Activated naive CD8-positive, alpha-beta T cell treated with anti-CD3 and anti-CD28 coated beads, Interleukin-2, amount 10 ng/mL, durations not matched to agents 7 days and 5 days (primary cell): Measurements from ENCODE around the gene TADA1. TPM values are rescaled to one million over a fixed set of nuclear protein-coding genes. Genes with fewer than 3 reads are reported as not detected.

Experiments
- ATAC-seq: fragments of 150-1000 bp; cut with Tn5 transposase; one replicate; pipeline ENCODE4 v1.10.0; 2021; ENCODE audit warnings: low read depth, moderate library complexity
- POLR2A ChIA-PET: fragments of 350-600 bp; sonication (Branson Sonifier 250); formaldehyde crosslinking; loops from one replicate; lab custom pipeline; 2021; ENCODE audit warnings: antibody characterized with exemption; lab: Charles Lee
- DNase-seq: peaks from one replicate; pipeline ENCODE4 v3.0.0; 2021
- H3K27ac Mint-ChIP-seq: one replicate; pipeline ENCODE4 v1.8.0; 2022; ENCODE audit warnings: mild to moderate bottlenecking, mixed read lengths
- H3K27me3 Mint-ChIP-seq: one replicate; pipeline ENCODE4 v1.8.0; 2022; ENCODE audit warnings: mild to moderate bottlenecking, moderate library complexity, mixed read lengths
- H3K36me3 Mint-ChIP-seq: one replicate; pipeline ENCODE4 v1.8.0; 2021; ENCODE audit warnings: mild to moderate bottlenecking, mixed read lengths
- H3K4me1 Mint-ChIP-seq: one replicate; pipeline ENCODE4 v1.8.0; 2021; ENCODE audit warnings: mixed read lengths
- H3K4me3 Mint-ChIP-seq: one replicate; pipeline ENCODE4 v1.8.0; 2022; ENCODE audit warnings: mild to moderate bottlenecking, moderate library complexity, mixed read lengths
- H3K9me3 Mint-ChIP-seq: one replicate; pipeline ENCODE4 v1.8.0; 2021; ENCODE audit warnings: mixed read lengths
- total RNA-seq, 2 experiments: library from RNA; stranded (reverse); gene quantifications; one replicate each; pipeline ENCODE4 v1.2.3, GENCODE V29; 2021

Gene TADA1
- total RNA-seq, 2 experiments from 2014 or later = 14.4 to 15.3 TPM

DNA sequence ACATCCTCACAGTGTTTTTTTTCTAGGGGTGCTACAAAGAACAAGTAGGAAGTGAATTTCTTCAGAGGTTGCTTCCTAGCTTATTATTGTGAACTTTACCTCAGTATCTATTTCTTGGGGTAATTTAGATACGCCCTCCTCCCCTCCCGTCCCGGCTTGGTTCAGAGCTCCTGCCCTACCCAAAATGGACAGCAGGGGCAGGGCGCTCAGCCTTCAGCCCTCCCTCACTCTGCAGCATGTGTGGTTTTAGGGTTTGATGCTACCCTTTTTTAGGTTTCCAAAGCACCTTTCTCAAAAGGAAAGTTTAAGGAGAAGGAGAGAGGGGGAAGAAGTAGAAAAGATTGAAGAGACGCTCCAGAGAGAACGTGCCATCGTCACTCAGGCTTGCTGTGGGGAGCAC lies 53.7 kb downstream of the TADA1 start:
- peaks cover 3% of the 10 kb centered on the region for H3K27me3 Mint-ChIP-seq
- POLR2A ChIA-PET = no interaction called here
- H3K9me3 Mint-ChIP-seq = peaks cover 14% of the 10 kb centered on the region
- no peak for ATAC-seq
- no peak overlapping the region for H3K4me3 Mint-ChIP-seq
- H3K27ac Mint-ChIP-seq = no peak overlapping the region
- H3K4me1 Mint-ChIP-seq = no peaks in the 10 kb centered on the region
- DNase-seq = no peak
- peaks cover 2% of the 10 kb centered on the region for H3K36me3 Mint-ChIP-seq

GRCh38 chr1:166819974-166820373 lies 56.1 kb downstream of the TADA1 start:
- H3K9me3 Mint-ChIP-seq = peaks cover 14% of the 10 kb centered on the region
- POLR2A ChIA-PET = no interaction called here
- H3K4me3 Mint-ChIP-seq = no peak overlapping the region
- H3K27me3 Mint-ChIP-seq = peaks cover 3% of the 10 kb centered on the region
- peaks cover 2% of the 10 kb centered on the region for H3K36me3 Mint-ChIP-seq
- ATAC-seq (no peak), DNase-seq (no peak)
- H3K27ac Mint-ChIP-seq = no peak overlapping the region
- no peaks in the 10 kb centered on the region for H3K4me1 Mint-ChIP-seq

GRCh38 chr1:166814611-166815010 lies 61.5 kb downstream of the TADA1 start:
- Mint-ChIP-seq H3K4me1 (no peaks in the 10 kb centered on the region), H3K4me3 (no peak overlapping the region), H3K27me3 (peaks cover 9% of the 10 kb centered on the region), H3K27ac (no peak overlapping the region), H3K9me3 (peaks cover 3% of the 10 kb centered on the region), H3K36me3 (no peaks in the 10 kb centered on the region)
- POLR2A ChIA-PET = no interaction called here
- no peak for DNase-seq
- ATAC-seq = no peak

DNA sequence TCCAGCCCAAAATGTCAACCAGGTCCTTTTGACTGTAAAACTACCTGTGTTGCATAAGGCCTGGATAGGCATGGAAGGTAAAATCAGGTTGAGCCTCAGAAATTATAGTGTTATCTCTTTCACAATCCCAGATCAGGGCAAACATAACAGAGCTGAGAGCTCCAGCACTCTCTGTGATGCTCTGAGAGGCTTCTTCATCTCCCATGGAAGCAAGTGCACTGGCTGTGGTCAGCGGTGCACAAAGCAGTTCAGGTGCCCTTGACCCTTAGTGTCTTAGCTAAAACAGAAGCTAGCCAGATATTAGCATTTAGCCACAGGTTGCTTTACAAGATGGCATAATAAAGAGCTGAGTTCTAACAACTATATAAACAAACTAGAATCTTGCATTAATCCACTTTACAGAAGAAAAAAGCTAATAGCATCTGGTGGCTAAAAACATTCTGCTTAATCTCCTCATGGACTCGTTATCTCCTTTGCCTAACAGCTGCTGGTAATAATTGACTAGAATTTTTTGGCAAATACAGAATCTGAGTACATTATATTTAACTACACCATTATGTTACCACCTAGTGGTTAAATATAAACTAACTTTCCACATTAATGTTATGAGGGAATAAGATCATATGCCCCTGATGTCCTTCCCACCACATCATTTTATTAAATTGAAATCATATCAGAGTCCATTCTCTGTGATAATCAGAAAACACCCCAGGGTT lies 62.4 kb downstream of the TADA1 start:
- no peak overlapping the region for H3K27ac Mint-ChIP-seq
- peaks cover 7% of the 10 kb centered on the region for H3K27me3 Mint-ChIP-seq
- H3K4me1 Mint-ChIP-seq = no peaks in the 10 kb centered on the region
- POLR2A ChIA-PET = no interaction called here
- no peaks in the 10 kb centered on the region for H3K9me3 Mint-ChIP-seq
- H3K36me3 Mint-ChIP-seq = no peaks in the 10 kb centered on the region
- DNase-seq = no peak
- no peak overlapping the region for H3K4me3 Mint-ChIP-seq
- no peak for ATAC-seq

DNA sequence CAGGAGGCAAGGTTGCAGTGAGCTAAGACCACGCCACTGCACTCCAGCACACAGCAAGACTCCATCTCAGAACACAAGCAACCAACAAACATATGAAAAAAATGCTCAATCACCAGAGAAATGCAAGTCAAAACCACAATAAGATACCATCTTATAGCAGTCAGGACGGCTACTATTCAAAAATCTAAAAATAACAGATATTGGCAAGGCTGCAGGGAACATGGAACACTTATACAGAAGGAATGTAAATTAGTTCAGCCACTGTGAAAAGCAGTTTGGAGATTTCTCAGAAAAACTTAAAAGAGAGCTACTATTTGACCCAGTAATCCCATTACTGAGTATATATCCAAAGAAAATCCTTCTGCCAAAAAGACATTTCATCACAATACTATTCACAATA lies 64.4 kb downstream of the TADA1 start:
- ATAC-seq = no peak

GRCh38 chr1:166808952-166809351 lies 67.1 kb downstream of the TADA1 start:
- Mint-ChIP-seq H3K4me3 (no peak overlapping the region), H3K4me1 (no peaks in the 10 kb centered on the region), H3K9me3 (no peaks in the 10 kb centered on the region), H3K27me3 (peaks cover 5% of the 10 kb centered on the region), H3K27ac (no peak overlapping the region), H3K36me3 (no peaks in the 10 kb centered on the region)
- no peak for ATAC-seq
- POLR2A ChIA-PET = no interaction called here
- no peak for DNase-seq

More for the DNA sequence above, 64.4 kb downstream of the TADA1 start:
- H3K4me3 Mint-ChIP-seq = no peak overlapping the region
- POLR2A ChIA-PET = no interaction called here
- no peak overlapping the region for H3K27ac Mint-ChIP-seq
- peaks cover 5% of the 10 kb centered on the region for H3K27me3 Mint-ChIP-seq
- no peak for DNase-seq
- H3K9me3 Mint-ChIP-seq = no peaks in the 10 kb centered on the region
- H3K36me3 Mint-ChIP-seq = no peaks in the 10 kb centered on the region
- H3K4me1 Mint-ChIP-seq = no peaks in the 10 kb centered on the region

Other genes with a start within 250 kb of the TADA1 start
- 10 to 100 TPM; 36.1 to 37.7 TPM for gene POGK, start 36.8 kb downstream of the TADA1 start, total RNA-seq
- gene ILDR2, start 99.3 kb upstream of the TADA1 start, total RNA-seq = 1 to 10 TPM; 3.5 to 4.3 TPM
- gene MAEL, start 113.0 kb upstream of the TADA1 start, total RNA-seq = not detected
- 1 to 10 TPM; 3.0 TPM for gene GPA33, start 214.1 kb upstream of the TADA1 start, total RNA-seq
- not detected for gene STYXL2, start 217.8 kb upstream of the TADA1 start, total RNA-seq